ENCODE measurements around the gene CSH2.
"Not testable (repeated sequence)": the region's sequence is repeated elsewhere in the genome, so short reads cannot be mapped to it uniquely, and the experiment has no call there.

The CSH2 gene

GRCh38 chr17:63855185-63855584 lies 18.3 kb downstream of the CSH2 start:
- DNase-seq (ENCODE audit: low spot score) = no peak

- no peak for DNase-seq (ENCODE audit: low spot score)
These were observed 18.8 kb downstream of the CSH2 start for GRCh38 chr17:63854709-63855108.

DNA sequence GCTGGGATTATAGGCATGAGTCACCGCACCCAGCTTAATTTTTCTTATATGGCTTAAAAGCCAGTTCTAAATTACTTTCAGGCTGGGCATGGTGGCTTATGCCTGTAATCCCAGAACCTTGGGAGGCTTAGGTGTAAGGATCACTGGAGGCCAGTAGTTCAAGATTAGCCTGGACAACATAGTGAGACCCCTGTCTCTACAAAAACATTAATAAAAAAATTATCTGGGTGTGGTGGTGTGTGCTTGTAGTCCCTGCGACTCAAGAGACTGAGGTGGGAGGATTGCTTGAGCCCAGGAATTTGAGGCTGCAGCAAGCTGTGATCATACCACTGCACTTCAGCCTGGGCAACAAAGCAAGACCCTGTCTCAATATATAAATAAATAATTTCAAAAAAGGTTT lies 20.2 kb downstream of the CSH2 start:
- DNase-seq (ENCODE audit: low spot score) = no peak

- no peak for DNase-seq (ENCODE audit: low spot score)
These were observed 23.1 kb downstream of the CSH2 start for GRCh38 chr17:63850401-63850800.

DNA sequence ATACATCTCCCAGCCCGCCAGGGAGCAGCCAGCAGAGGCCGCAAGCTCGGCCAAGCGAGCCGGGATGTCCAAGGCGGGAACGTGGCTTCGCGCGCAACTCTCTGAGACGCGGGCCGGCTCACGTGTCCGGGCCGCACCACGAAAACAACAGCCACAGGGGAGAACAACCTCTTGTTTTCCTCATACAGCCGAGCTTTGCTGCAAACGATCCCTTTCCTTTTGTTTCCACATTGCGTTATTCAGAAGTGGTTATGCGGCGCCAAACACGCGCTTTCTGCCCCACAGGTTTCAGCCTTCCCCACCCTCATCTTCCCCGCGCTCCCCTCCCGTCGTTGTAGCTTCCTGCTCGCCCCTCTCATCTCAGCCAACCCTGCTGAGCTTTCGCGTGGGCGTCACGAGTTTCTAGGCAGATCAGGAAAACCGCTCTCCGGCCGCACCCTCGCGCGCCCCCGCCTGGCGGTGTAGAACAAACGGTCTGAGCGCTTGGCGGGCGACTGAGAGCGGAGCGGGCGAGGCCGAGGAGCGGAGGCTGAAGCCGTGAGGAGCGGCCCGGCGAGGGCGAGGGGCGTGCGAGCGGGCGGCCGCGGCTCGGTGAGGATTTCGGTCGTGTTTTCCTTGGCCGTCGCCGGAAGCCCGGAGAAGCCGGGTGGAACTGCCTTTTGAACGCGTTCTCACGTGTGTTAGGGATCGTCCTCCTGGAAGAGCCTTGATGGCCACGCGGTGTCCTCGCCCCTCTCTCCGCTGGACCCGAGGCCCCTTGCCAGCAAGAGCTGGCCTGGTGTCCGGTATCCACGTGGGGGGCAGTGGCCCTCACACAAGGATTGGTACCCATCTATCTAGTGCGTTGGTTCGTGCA lies 24.4 kb downstream of the CSH2 start:
- DNase-seq (ENCODE audit: low spot score) = peak; percentile 92

GRCh38 chr17:63847525-63848249 lies 25.8 kb downstream of the CSH2 start:
- DNase-seq (ENCODE audit: low spot score) = no peak

DNA sequence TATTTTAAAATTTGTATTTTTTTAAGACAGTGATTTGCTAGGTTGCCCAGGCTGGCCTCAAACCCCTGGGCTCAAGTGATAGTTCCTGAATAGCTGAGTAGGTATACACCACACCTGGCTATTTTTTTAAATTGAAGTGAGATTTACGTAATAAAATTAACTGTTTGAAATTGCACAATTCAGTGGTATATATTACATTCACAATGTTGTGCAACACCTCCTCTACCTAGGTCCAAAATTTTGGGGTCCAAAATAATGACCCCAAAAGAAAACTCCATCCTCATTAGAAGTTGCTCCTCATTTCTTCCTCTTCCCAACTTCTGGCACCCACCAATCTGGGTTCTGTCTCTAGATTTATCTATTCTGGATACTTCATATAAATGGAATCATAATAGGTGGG lies 28.0 kb downstream of the CSH2 start:
- no peak for DNase-seq (ENCODE audit: low spot score)

- DNase-seq (ENCODE audit: low spot score) = no peak
These were observed 29.4 kb downstream of the CSH2 start for GRCh38 chr17:63843910-63844677.

DNA sequence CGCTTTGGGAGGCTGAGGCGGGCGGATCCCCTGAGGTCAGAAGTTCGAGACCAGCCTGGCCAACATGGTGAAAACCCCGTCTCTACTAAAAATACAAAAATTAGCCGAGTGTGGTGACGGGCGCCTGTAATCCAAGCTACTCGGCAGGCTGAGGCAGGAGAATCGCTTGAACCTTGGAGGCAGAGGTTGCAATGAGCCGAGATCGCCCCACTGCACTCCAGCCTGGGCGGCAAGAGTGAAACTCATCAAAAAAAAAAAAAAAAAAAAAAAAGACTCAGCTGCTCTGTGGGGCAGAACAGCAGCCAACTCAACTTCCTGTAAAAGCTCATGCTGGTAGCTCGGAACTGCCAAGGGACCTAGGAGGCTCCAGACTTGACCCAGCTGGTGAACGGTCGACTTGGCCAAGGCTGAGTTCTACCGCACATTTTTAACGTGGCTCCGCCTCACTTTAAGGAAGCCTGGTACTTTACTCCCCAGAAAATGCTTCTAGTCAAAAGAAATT lies 30.0 kb downstream of the CSH2 start:
- not testable (repeated sequence) for DNase-seq (ENCODE audit: low spot score)

- peak; percentile 99 for DNase-seq (ENCODE audit: low spot score)
These were observed 30.7 kb downstream of the CSH2 start, which contains the start of gene SMARCD2 for GRCh38 chr17:63842540-63843386. TSS of gene SMARCD2 (minus strand) at chr17:63842685. CDS start at chr17:63842674, 11 bp downstream.

- DNase-seq (ENCODE audit: low spot score) = no peak
These were observed 31.3 kb downstream of the CSH2 start for GRCh38 chr17:63842173-63842539.

DNA sequence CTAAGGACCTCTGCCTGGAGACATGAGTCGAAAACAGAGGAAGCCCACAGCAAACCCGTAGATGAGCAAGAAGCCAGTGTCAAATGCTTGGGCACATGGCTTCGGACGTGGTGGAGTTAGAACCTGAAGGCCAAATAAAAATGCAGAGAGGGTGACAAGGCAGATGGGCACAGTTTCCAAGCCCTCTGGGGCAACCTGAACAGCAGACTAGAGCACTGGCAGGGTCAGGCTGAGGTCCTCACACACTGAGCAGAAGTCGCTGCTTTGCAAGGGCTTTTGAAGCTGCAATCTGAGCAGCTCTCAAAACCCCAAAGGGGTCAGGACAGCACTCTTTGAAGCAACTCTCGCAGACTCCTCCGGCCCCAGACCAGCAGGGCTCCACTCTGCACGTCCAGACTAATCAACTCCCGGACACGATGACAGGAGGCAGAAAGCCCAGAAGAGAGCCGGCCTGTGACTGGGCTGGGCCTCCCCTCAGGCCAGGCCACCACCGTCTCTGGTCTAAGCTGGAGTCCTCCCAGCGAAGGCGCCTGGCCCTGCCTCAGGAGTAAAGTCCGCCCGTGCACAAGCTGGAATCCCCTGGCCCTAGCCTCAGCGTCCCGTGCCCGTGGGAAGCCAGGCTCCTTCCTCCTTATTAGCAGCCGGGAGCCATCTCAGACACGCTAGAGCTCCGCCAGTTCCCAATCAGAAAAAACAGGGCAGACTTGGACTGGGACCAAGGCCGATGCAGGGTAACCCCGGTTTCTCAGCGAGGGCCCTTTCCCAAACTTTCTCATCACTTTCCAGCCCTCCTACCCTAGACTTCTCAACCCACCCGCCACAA lies 31.9 kb downstream of the CSH2 start:
- DNase-seq (ENCODE audit: low spot score) = no peak

DNA sequence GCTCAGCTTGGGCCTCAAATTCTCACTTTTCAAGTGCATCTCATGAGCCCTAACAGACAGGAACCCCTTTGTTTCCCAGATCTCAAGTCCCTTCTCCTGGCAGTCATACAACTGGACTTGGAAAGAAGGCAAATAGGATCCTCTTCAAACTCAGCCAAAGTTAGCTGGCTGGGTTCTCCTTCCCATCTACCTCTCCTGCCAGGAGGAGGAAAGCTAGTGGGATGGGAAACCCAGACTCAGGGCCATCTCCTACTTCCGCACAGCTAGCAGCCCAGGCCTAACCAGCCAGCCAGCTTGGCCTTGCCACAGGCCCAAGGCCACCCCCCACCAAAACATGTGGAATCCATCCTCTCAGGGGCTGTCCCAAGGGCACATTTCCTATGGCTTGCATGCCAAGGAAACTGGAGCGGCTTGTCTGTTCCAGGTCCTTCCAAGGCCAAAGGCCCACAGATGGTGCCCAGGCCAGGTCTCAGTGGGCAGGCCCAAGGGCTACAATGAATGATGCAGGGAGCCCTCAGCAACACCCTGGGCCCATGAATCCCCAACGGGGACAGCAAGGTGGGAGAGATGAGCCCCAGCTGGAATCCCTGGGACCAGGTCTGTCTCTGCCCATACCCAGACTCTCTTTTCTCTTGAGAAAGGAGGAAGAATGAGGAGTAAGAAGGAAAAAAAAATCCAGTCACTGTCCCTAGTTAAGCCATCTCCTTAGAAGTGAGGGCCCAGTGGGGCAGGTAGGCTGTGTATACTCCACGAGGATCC lies 32.7 kb downstream of the CSH2 start:
- DNase-seq (ENCODE audit: low spot score) = no peak

- DNase-seq (ENCODE audit: low spot score) = no peak
These were observed 34.8 kb downstream of the CSH2 start for GRCh38 chr17:63838631-63839171.

- no peak for DNase-seq (ENCODE audit: low spot score)
These were observed 35.4 kb downstream of the CSH2 start for GRCh38 chr17:63837962-63838600.

DNA sequence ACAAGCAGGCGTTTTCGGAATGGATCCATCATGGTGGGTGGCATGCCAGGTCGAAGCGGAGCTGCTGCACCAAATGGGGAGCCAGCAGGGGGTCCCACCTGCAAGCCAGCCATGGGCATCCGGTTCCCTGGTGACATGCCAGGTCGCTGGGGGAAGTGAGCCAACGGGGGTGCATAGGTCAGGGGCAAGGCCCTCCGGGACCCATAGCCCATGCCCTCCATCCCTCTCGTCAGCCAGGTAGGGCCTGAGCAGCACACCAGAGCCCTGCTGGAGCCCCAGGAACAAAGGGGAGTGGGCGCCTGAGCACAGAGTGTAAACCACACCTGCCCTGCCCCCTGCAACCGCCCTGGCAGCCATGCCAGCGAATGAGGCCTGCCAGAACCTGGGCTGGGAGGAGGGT lies 36.0 kb downstream of the CSH2 start:
- no peak for DNase-seq (ENCODE audit: low spot score)

DNA sequence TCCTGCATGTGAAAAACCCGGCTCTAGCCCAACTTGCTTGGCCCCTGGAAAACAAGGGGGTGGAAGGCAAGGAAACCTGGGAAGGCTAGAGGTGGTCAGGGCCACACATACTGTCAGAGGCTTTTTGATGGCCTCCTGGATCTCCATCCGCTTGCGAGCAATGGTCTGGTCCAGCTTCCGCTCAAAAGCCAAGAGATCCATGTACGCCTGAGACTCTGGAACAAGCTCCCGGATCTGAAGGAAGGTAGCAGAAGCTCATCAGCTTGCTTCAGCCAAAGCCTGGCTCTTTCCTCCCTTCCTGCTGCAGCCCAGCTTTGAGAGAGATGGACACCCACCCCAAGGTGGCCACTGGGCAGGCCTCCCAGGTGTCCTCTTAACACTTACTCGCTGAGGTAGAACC lies 36.7 kb downstream of the CSH2 start:
- no peak for DNase-seq (ENCODE audit: low spot score)

DNA sequence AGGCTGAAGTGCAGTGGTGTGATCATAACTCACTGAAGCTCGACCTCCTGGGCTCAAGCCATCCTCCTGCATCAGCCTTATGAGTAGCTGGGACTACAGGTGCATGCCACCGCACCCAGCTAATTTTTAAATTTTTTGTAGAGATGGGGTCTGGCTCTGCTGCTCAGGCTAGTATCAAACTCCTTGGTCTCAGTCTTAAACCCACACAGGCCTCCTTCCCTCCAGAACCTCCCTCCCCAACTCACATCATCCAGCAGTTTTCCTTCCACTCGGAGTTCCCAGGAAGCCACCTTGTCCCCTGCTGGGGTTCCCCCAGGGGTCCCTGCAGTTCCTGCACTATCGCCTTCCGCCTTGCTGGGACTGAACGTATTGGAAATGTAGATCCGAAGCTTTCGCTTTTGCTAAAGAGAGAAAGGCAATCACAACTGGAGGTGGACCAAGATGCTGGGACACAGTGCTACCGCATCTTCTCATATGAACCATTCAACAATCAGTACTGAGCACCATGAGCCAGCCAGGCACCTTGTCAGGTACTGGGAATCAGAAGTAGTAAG lies 38.2 kb downstream of the CSH2 start:
- no peak for DNase-seq (ENCODE audit: low spot score)

All from left forelimb (tissue), 1 donor.